HepG2 (cell line): ENCODE data around the gene OASL. TPM values are rescaled to one million over a fixed set of nuclear protein-coding genes. Genes with fewer than 3 reads are reported as not detected.

Experiments
- BCLAF1 ChIP-seq: fragments of 450-650 bp; IDR thresholded peaks from 2 replicates; pipeline ENCODE4 v1.6.1; 2017; ENCODE audit warnings: mild to moderate bottlenecking
- BRF2 ChIP-seq: sonication (generic); formaldehyde crosslinking; IDR thresholded peaks from 2 replicates; pipeline ENCODE4 v1.8.1; 2022; ENCODE audit warnings: mild to moderate bottlenecking, missing genetic modification reagents
- CREBL2 ChIP-seq: sonication (generic); formaldehyde crosslinking; IDR thresholded peaks from 2 replicates; pipeline ENCODE4 v1.8.1; 2023; ENCODE audit warnings: missing genetic modification reagents, mild to moderate bottlenecking, borderline replicate concordance
- DNMT3B ChIP-seq: conservative IDR thresholded peaks from 2 replicates; pipeline ENCODE4 v1.6.1; 2016; ENCODE audit warnings: missing biosample characterization, control low read depth
- LBX2 ChIP-seq: sonication (generic); formaldehyde crosslinking; IDR thresholded peaks from 2 replicates; pipeline ENCODE4 v1.5.0; 2020; ENCODE audit warnings: missing genetic modification reagents, mild to moderate bottlenecking, borderline replicate concordance
- MAZ ChIP-seq, 2 experiments: sonication (generic) in 1 of 2; formaldehyde crosslinking in 1 of 2; IDR thresholded peaks; 2 replicates each; pipeline versions ENCODE4 v1.5.0 to v1.6.1; 2012 to 2020; ENCODE audit warnings: low read depth in 2 of 2, mild to moderate bottlenecking in 2 of 2, borderline replicate concordance in 1 of 2, improper control_type of control experiment in 1 of 2, low read length in 1 of 2, missing genetic modification reagents in 1 of 2, moderate library complexity in 1 of 2
- MXD4 ChIP-seq: IDR thresholded peaks from 2 replicates; pipeline ENCODE4 v1.6.1; 2016; ENCODE audit warnings: mild to moderate bottlenecking, missing biosample characterization, missing genetic modification reagents
- MXI1 ChIP-seq: IDR thresholded peaks from 3 replicates; pipeline ENCODE4 v1.6.1; 2012; ENCODE audit warnings: low read depth, low read length, inconsistent platforms, borderline replicate concordance
- PHF8 ChIP-seq: sonication (generic); formaldehyde crosslinking; IDR thresholded peaks from 2 replicates; pipeline ENCODE4 v1.5.0; 2020; ENCODE audit warnings: missing genetic modification reagents
- RFX1 ChIP-seq: fragments of 450-650 bp; IDR thresholded peaks from 2 replicates; pipeline ENCODE4 v1.6.1; 2017
- SALL2 ChIP-seq: sonication (generic); formaldehyde crosslinking; IDR thresholded peaks from 2 replicates; pipeline ENCODE4 v1.8.1; 2023; ENCODE audit warnings: mild to moderate bottlenecking, missing genetic modification reagents, inconsistent platforms
- ZNF3 ChIP-seq: IDR thresholded peaks from 2 replicates; pipeline ENCODE4 v1.7.0; 2017; ENCODE audit warnings: inconsistent platforms
- ZNF329 ChIP-seq: sonication (generic); formaldehyde crosslinking; IDR thresholded peaks from 2 replicates; pipeline ENCODE4 v1.9.0; 2021; ENCODE audit warnings: low read depth, mild to moderate bottlenecking, missing genetic modification reagents
- ZNF33B ChIP-seq: sonication (generic); formaldehyde crosslinking; IDR thresholded peaks from 2 replicates; pipeline ENCODE4 v1.5.1; 2020; ENCODE audit warnings: mild to moderate bottlenecking, missing genetic modification reagents
- ZNF512B ChIP-seq: sonication (generic); formaldehyde crosslinking; IDR thresholded peaks from 2 replicates; pipeline ENCODE4 v1.5.1; 2020; ENCODE audit warnings: missing genetic modification reagents, mild to moderate bottlenecking, borderline replicate concordance
- ZNF564 ChIP-seq: sonication (generic); formaldehyde crosslinking; IDR thresholded peaks from 2 replicates; pipeline ENCODE4 v1.8.1; 2023; ENCODE audit warnings: mild to moderate bottlenecking, missing genetic modification reagents
- ZNF580 ChIP-seq: IDR thresholded peaks from 2 replicates; pipeline ENCODE4 v1.6.1; 2016; ENCODE audit warnings: low read depth, borderline replicate concordance
- ZNF614 ChIP-seq: IDR thresholded peaks from 2 replicates; pipeline ENCODE4 v1.6.1; 2018; ENCODE audit warnings: missing biosample characterization, missing genetic modification reagents, inconsistent platforms, borderline replicate concordance
- ZNF713 ChIP-seq: sonication (generic); formaldehyde crosslinking; IDR thresholded peaks from 2 replicates; pipeline ENCODE4 v1.4.0; 2020; ENCODE audit warnings: mild to moderate bottlenecking, missing genetic modification reagents
- ZNF749 ChIP-seq: sonication (generic); formaldehyde crosslinking; IDR thresholded peaks from 2 replicates; pipeline ENCODE4 v1.8.0; 2022; ENCODE audit warnings: mild to moderate bottlenecking, missing genetic modification reagents, moderate library complexity, borderline replicate concordance
- ZNF792 ChIP-seq: IDR thresholded peaks from 2 replicates; pipeline ENCODE4 v1.6.1; 2016
- polyA plus RNA-seq, 8 experiments: library from polyadenylated mRNA; depleted of rRNA in 3 of 8; stranded (reverse) in 7 of 8; unstranded in 1 of 8; fragments of >200 nt; fragmentation: Illumina TruSeq in 4 of 8; extraction: Trizol in 4 of 8; gene quantifications; 2 replicates each; pipeline versions ENCODE4 v1.2.1 to v1.2.3, GENCODE V29; 2011 to 2016; ENCODE audit warnings: low read depth in 4 of 8, missing spikeins in 1 of 8, mixed read lengths in 1 of 8; ENCODE audit not compliant: insufficient read depth in 1 of 8
- total RNA-seq, 5 experiments: library from RNA; depleted of rRNA; stranded (reverse); fragments of >200 nt; fragmentation: Illumina TruSeq; extraction: Trizol; gene quantifications; 2 replicates each; pipeline ENCODE4 v1.2.3, GENCODE V29; 2016; ENCODE audit warnings: low read depth in 1 of 5

The OASL gene
- total and polyA plus RNA-seq, 2 of the 13 experiments (the other 11 are each of a cell fraction or from before 2014, with no cell fraction given), result 0.11 to 0.22 TPM

- peak; percentile 79 for TF ChIP-seq PHF8 (CRISPR knock-in tag)
- 0 out of 2 replicates have a peak, but pooled peaks have one; percentile 58 for TF ChIP-seq LBX2 (CRISPR knock-in tag)
- TF ChIP-seq MAZ (IDR thresholded peaks at IDR 0.05; ENCODE audit: borderline replicate concordance, low read depth, low read length), result no peak
- TF ChIP-seq MAZ (CRISPR knock-in tag; IDR thresholded peaks at IDR 0.05; ENCODE audit: low read depth), result peak; percentile 63; the same call in 1 of the 2 replicates
- peak; percentile 74; the same call in 1 of the 2 replicates for TF ChIP-seq ZNF614 (CRISPR knock-in tag)
- no peak for TF ChIP-seq ZNF512B
- TF ChIP-seq ZNF713 (CRISPR knock-in tag), result no peak
- TF ChIP-seq MXD4, result peak; percentile 85
- peak; percentile 43 for TF ChIP-seq SALL2 (CRISPR knock-in tag)
- TF ChIP-seq ZNF749 (CRISPR knock-in tag), result no peak
- no peak; the same call in 1 of the 2 replicates for TF ChIP-seq ZNF792 (CRISPR knock-in tag)
- TF ChIP-seq CREBL2 (CRISPR knock-in tag), result no peak
- no peak for TF ChIP-seq RFX1
- TF ChIP-seq ZNF3 (CRISPR knock-in tag), result no peak
- no peak for TF ChIP-seq BRF2 (CRISPR knock-in tag)
- no peak for TF ChIP-seq BCLAF1
- TF ChIP-seq ZNF564, result no peak
- TF ChIP-seq DNMT3B (CRISPR knock-in tag), result 0 out of 2 replicates have a peak, but pooled peaks have one; percentile 35
- no peak for TF ChIP-seq ZNF33B
- TF ChIP-seq ZNF580 (CRISPR knock-in tag), result no peak
- no peak for TF ChIP-seq ZNF329
- peak; percentile 84; the same call in 1 of the 3 replicates for TF ChIP-seq MXI1
Measured at GRCh38 chr12:121015825-121016766, 22.9 kb downstream of the OASL start, which contains the start of gene C12orf43 (continued).
